HG03575 (cell line): Measurements from ENCODE around the gene SH2D4B.

Experiments
- ATAC-seq: cut with Tn5 transposase; IDR thresholded peaks from one replicate; pipeline ENCODE4 v1.9.1; 2021; ENCODE audit not compliant: unreplicated experiment, insufficient number of reproducible peaks, low FRiP score; ENCODE audit errors: extremely low read depth

The SH2D4B gene

DNA sequence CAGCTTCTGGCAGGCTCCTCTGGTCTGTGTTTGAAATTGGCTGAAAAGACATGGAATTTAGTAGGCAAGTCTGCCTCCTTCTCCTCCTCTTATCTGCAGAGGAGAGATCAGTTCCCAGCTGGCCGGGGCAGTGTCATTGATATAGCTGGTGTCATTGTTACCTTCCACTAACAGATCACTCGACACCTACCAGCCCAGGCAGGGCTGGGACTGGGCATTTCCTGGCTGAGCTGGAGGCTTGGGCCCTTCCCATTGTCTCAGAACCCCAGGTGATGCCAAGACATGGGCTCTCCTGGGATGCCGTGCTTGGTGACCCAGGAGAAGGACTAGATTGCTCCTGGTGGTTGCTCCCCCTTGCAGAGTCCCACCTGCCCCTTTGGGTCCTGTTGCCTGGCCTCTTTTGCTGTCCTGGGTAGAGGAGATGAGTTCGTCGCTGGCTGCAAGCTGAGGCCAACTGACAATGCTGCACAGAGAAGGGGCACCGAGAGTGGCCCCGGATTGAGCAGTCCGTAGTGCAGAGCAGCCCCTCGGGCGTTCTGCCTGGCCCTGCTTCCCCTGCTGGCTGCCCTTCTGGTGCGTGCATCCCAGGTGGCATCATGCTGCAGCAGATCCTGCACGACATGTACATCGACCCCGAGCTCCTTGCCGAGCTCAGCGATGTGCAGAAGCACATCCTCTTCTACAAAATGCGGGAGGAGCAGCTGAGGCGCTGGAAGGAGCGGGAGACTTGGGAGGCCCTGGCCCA, at the start of gene SH2D4B:
Gene SH2D4B, plus strand, starts transcription at position 167 of the 745 bp plus-strand sequence. Its CDS starts 430 bp downstream, at position 597.
- ATAC-seq = no peak

DNA sequence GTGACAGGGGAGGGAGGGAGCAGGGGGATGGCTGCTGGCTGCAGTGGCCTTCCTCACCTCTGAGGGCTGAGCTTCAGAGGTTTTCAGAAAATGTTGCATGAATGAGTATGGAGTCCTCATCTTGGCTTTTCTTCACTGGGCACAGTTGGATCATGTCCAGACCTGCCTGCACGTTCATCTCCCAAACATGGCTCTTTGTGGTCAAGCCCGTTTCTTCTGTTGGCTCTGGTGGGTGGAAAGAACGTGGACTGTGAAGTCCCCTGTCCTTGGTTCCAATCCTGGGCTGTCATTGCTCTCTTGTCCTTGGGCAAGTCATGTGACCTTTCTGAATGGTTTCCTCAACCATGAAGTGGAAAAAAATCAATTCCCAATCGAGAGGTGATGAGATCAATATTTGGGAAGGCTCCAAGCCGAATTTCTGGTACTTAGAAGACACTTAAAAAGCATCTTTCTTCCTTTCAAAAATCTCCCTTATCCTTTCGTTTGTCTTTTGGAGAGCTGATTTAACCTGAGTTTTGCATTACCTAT, 49.1 kb upstream of the SH2D4B start:
- ATAC-seq = no peak

DNA sequence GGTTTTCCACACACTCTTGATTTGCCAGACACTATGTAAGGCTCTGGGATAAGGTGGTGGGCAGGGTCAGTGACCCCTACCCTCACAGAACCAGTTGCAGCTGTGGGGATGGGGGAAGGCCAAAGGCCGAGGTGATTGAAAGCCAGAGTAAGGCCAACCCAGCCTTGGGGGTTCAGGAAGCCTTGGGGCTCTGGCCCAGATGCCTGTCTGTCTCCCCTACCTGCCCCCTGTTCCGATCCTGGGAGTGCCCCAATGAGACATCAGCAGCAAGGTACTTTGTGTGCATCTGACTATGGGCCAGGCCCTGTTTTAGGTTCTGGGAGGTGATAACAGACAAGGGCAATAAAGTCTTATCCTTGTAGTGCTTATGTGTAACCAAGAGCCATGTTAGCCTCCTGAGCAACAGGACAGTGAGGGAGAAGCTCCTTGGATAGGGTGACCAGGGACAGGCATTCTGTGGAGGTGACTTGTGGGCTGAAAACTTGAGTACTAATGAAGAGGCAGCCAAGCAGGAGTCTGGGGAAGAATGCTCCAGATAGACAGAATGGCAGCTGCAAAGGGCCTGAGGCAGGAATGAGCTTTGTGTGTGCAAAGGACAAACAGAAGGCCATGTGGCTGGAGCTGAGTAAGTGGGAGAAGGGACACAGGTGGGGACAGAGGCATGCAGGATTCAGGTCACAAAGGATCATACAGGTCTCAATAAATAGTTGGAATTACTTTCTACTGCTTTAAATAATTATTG, 48.2 kb upstream of the SH2D4B start:
- no peak for ATAC-seq

DNA sequence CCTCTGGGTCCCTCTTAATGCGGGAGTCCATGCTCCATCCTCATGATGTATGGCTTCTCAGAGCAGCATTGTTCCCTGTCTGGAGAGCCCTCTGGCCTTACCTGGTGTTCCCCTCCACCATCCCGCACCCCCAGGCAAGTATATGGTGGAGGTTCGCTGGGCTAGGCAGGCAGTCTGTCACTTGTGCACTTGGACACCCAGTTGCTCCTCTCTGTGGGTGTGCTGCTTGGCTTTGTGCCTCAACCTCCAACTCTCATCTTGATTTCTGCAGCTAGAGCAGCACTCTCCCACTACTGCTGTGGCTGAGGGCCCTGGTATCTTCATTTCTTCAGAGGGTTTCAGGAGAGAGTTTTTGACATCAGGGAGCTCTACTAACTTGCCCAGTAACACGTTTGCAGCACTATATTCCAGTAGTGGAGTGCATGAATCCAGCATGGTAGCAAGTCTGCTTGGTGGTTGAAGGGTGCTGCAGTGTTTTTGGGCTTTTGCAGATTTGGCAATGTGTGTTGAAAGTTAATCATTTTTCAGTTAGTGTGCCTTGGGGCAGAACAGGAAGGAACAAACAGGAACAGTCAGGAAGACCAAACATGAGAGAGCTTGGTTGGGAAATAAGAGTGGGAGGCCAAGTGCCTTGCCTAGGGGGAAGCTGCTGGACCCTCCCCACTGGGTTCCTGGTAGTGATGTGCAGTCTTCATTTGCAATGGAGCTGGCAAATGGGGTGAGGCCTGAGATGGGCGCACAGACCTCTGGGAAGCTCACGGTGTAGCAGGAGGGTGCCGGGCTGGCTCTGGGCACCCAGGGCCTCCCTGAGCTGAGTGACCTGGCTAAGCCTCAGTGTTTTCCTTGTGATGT, 46.2 kb upstream of the SH2D4B start:
- no peak for ATAC-seq

DNA sequence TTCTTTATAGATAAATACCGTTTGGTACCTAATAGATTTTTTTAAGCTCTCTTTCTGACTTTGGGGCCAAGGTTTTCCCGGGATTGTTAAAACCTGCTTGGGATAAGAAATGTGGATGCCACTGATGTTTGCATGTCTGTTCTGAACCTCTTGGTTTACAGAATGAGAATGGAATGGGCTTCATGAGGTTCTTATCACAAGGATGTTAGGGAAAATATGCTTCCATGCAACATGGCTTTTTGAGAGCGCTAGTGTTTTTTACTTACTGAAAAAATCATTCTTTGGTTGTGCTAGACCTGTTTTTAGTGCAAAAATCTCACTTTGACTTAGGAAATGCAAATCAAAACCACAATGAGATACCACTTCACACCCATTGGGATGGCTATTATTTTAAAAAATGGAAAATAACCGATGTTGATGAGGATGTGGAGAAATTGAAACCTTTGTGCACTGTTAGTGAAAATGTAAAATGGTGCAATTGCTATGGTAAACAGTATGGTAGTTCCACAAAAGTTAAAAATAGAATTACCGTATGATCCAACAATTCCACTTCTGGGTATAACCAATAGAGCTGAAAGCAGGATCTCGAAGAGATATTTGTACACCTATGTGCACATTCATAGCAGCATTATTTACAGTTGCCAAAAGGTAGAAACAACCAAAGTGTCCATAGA, 44.7 kb upstream of the SH2D4B start:
- no peak for ATAC-seq

DNA sequence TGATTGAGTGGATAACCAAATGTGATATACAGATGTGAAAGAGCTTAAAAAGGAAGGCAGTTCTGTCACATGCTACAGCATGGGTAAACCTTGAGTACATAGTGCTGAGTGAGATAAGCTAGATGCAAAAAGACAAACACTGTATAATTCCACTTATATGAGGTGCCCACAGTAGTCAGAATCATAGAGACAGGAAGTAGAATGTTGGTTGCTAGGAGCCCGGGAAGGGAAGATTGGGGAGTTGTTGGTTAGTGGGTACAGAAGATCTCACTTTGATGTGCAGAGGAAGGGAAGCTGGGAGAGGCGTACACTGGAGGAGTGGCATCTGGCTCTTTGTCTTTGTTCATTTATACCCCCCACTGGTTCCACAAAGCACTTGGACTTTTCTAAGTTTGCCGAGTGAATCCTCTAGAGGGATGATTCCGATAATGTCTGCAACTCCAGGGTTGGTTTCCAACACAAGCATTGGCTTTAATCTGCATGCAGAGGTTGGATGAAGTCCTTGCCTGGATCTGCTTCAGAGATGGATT, 44.1 kb upstream of the SH2D4B start:
- no peak for ATAC-seq

DNA sequence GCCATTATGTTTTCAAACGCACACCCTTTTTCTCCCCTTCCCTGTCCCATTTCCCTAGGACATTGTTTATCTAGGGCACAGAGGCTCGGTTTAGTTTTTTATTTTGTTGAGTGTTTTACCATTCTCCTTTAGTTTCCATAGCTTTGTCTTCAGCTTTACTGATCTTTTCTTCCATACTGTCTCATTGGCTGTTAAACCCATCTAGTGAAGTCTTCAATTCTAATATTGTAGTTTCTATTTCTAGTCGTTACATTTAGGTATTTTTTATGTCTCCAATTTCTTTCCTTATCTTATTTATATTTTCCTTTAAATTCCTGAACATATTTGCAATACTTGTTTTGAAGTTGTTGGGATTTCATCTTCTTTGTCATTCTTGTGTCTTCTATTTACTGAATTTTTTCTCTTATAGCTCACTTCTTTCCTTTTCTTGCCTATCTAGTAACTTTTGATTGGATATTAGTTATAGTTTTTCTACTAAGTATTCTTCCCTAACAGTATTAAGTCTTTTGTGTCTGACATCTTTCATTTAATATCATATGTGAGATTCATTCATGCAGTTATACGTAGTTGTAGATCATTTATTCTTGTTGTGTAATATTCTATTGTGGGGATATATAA, 41.0 kb upstream of the SH2D4B start:
- ATAC-seq = no peak

DNA sequence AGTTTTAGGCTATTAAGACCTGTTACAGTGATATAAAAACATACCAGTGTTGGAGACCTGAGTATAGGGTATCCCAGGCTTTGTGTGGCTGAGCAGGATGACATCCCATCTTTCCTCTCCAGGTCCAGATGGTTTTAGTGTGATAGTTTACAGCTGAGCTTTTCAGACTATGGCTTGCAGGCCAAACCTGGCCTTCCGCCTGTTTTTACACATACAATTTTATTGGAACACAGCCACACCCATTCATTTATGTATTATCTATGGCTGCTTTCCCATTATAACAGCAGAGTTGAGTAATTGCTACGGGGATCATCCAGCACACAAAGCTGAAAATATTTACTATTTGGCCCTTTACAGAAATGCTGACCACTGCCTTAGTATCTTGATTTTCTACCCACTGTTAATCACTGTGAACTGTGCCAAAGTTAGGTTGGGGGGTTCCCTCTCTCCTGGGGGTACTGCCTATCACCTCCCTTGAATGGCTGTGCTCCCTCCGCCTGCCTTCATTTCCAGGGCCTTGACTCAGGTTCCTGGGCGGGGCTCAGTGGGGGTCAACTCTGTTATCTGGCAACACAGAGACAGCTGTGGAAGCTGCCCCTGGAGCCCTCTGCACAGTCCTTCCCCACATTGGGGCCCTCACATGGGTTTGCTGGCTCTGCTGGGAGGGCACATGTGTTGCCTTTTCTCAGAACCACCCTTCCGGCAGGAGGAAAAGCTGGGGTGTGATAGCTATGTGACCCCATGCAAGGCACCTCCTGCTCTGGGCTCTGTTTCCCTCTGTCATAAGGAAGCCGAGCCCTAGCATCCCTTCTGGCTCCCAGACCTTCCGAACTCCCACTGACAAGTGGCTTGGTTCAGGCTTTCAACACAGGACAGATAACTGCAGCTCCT, 40.3 kb upstream of the SH2D4B start:
- no peak for ATAC-seq

DNA sequence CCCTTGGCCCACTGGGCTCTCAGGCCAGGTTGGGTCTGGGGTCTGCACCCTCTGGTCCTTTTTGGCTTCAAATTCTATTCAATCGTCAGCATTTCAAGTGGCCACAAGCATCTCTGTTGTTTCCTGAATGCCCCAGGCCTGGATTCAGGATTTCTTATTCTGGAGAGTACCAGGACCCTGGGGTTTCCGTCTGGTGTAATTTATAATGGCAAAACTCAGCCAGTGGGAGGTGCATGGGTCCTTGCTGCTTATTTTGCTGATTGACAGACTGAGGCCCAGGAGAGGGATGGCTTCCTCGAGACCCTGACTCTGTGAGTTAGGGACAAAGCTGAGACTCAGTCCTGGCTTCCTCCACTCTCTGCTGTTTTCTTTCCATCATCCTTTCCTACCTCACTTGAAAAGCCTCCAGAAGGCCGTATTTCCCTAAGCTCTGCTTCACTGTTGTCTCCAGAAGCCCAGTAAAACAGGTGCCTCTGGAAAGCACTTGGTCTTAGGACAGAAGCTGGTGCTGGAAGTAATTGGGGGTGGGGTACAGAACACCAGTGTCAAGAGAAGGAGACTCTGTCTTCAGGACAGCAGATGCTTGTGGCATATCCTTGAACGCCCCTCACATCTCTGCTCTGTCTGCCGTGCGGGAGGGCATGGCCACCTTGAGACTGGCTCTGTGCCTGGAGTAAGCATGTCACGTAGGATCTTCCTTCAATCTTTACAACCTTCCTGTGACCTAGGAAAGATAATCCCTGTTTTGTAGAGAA, 39.4 kb upstream of the SH2D4B start:
- ATAC-seq = no peak

DNA sequence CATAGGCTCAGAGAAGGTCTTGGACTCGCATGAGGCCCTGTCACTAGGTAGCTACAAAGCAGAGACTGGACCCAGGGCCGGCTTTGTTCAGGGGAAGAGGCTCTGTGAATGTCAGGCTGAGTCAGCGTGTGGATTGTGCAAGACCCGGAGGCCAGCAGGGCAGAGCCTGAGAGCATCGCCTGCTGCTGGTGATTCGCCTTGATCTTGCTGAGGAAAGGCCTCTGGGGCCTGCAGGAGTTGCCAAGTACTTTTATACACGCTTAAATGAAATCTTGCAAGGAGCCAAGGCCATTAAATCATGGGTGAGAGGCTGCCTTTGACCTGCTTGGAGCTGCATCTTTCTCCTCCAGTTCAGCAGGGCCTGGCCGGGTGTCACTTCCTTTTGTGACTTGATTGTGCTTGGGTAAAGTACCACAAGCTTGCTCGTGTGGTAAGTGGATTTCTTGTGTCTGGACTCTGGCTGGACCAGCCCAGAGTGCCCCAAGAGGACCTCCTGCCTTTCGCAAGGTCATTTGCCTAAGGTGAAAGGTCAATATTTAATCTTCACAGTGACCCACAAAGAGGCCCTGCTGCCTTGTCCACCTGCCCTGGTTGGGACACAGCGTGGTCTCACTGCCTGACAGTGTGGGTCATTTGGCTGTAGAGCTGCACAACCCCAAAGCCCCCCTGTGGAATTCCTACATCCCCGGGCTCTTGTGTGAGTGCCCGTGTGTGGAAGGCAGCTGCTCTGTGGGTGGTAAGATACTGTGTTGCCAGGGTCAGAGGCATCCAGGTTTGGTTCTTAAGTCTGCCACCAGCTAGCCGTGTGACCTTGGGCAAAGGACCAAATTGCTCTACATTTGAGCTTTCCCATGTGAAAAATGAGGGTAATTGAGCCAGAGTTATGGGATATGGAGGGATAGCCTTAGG, 38.6 kb upstream of the SH2D4B start:
- ATAC-seq = no peak

DNA sequence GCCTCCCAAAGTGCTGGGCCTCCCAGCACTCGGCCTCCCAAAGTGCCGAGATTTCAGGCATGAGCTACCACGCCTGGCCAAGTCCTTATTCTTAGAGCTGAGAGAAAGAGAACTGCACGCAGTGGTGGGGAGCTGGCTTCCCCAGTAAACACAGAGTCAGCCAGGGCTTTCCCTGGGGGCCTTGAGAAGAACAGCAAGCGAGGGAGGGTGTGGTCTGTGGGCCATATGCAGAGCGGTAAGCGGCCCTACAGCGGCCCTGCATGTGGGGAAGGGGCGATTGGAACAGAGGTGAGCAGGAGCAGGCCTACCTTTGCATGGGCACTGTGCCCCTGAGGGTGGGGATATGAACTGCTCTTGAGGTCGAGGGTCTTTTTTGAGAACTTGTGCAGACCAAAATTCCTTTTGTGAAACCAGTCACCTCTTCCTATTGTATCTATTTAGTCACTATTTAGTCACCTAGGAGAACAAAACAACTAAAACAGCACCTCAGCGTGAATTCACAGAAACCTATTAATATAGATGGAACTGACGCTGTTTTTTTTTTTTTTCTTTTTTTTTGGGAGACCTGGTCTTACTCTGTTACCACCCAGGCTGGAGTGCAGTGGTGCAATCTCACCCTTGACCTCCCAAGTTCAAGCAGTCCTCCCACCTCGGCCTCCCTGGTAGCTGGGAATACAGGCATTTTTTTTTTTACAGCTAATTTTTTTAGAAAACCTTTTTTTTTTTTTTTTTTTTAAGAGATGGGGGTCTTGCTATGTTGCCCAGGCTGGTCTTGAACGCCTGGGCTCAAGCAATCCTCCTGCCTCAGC, 36.9 kb upstream of the SH2D4B start:
- no peak for ATAC-seq

DNA sequence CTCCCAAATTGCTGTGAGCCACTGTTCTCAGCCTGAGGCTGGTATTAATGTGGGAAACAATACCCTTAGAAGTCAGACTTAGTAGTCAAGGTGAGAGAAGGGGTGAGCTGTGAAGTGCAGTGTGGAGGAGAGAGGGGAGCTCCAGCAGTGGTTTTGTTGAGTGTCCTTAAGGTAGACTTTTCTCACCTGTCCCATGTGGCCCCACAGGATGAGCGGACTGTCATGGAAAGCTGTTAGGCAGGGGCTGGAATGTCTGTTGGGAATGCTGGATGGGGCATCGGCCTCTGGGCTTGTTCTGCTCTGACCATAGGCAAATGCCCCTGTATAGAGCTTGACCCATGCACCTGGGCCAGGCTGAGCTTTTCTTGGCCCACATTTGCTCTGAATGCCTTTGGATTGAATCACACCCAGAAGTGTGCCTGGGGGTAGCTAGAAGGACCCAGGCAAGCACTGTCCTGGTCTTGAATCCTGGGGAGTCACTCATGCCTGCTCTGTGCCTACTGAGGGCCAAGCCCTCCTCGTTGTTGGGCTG, 36.3 kb upstream of the SH2D4B start:
- no peak for ATAC-seq

DNA sequence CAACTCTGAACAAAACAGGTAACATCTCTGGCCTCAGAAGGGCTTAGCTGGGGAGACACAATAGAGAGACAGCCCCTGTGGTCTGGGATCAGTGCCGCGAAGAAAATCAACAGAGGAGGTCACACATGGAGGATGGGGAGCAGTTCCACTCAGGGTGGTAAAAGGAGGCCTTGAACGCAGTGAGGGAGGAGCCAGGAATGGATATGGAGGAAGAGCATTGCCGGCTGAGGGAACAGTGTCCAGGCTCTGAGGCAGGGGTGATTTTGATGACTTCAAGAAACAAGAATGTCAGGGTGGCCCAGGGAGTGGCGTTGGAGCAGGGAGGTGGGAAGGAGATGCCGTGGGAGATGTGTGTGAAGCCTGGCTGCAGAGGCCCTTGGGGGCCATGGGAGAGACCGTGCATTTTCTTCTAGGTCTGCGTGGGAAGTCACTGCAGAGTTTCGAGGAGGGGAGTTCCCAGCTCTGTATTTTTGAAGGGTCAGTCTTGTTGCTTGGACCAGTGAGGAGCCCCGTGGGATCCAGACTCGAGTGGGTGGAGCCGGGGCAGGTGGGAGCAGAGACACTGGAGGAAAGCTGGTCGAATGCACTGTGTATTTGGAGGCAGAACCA, 35.7 kb upstream of the SH2D4B start:
- no peak for ATAC-seq
